Transverse colon (tissue), 4 donors: ENCODE data around the gene MAK. TPM values are rescaled to one million over a fixed set of nuclear protein-coding genes. Genes with fewer than 3 reads are reported as not detected.

Experiments
- DNase-seq: peaks from one replicate; pipeline ENCODE4 v3.0.0-alpha.2; 2019
- H3K27ac ChIP-seq, 4 donors: fragments of 200-600 bp; sonication (generic); 2 replicates each; pipeline ENCODE4 v1.5.1; 2016 to 2018; ENCODE audit warnings: inconsistent platforms in 4 of 4
- H3K27me3 ChIP-seq: fragments of 200-600 bp; sonication (generic); 2 replicates; pipeline ENCODE4 v1.5.1; 2017; ENCODE audit warnings: inconsistent platforms
- H3K36me3 ChIP-seq, 4 donors: fragments of 200-600 bp; sonication (generic); 2 replicates each; pipeline ENCODE4 v1.5.1; 2017 to 2019; ENCODE audit warnings: inconsistent platforms in 4 of 4
- H3K4me1 ChIP-seq, 4 donors: fragments of 200-600 bp; sonication (generic); 2 replicates each; pipeline ENCODE4 v1.5.1; 2017 to 2020; ENCODE audit warnings: inconsistent platforms in 4 of 4
- H3K4me3 ChIP-seq, 4 donors: fragments of 200-600 bp; sonication (generic); 1 replicate in 1 of 4; 2 replicates in 3 of 4; pipeline versions ENCODE4 v1.5.1 to v1.6.1; 2017 to 2019; ENCODE audit warnings: inconsistent platforms in 4 of 4
- H3K9me3 ChIP-seq, 2 donors: fragments of 200-600 bp; sonication (generic); 2 replicates each; pipeline ENCODE4 v1.5.1; 2017 to 2019; ENCODE audit warnings: inconsistent platforms in 2 of 2
- CTCF ChIP-seq, 5 experiments: fragments of 200-600 bp in 3 of 5; fragments of 450-650 bp in 2 of 5; sonication (generic) in 3 of 5; IDR thresholded peaks; 1 replicate in 2 of 5; 2 replicates in 3 of 5; pipeline ENCODE4 v1.5.1; 2016 to 2017; ENCODE audit warnings: antibody characterized with exemption in 5 of 5, inconsistent platforms in 3 of 5, mild to moderate bottlenecking in 2 of 5, moderate library complexity in 1 of 5
- EP300 ChIP-seq: sonication (generic); formaldehyde crosslinking; IDR thresholded peaks from one replicate; pipeline ENCODE4 v1.6.1; 2017; ENCODE audit warnings: antibody characterized with exemption, low read depth
- POLR2A ChIP-seq: fragments of 450-650 bp; IDR thresholded peaks from one replicate; pipeline ENCODE4 v1.6.1; 2016; ENCODE audit warnings: antibody characterized with exemption, mild to moderate bottlenecking, moderate library complexity
- POLR2AphosphoS5 ChIP-seq, 3 donors: sonication (generic); formaldehyde crosslinking; IDR thresholded peaks; one replicate each; pipeline ENCODE4 v1.6.1; 2016; ENCODE audit warnings: antibody characterized with exemption in 3 of 3
- WGBS, 2 donors: methylation state at CpG; one replicate each; pipeline ENCODE4 v1.1.5; 2018; ENCODE audit warnings: low coverage in 1 of 2; 5-methylcytosine and 5-hydroxymethylcytosine counted together
- in situ Hi-C, 4 donors: fragments of 200-750 bp; cut with MboI; loops; one replicate each; pipeline versions ENCODE4 v1.15.0 to v1.15.1; 2017; ENCODE audit warnings: low sequenced_read_pairs in 3 of 4, low pct_ligation_motif_present in 1 of 4, low pct_unique_long_range_greater_than_20kb in 1 of 4
- intact Hi-C: fragments of 100-400 bp; cut with DNase I; formaldehyde crosslinking; loops from one replicate; pipeline ENCODE4 v1.15.1; 2023; ENCODE audit warnings: low total_unique reads
- total RNA-seq, 4 donors: library from RNA; depleted of rRNA; stranded (reverse); fragments of >200 nt; gene quantifications; one replicate each; pipeline ENCODE4 v1.1.0, GENCODE V29; 2016

The MAK gene
- total RNA-seq, 4 donors from 2014 or later: not detected

- intact Hi-C loops: no loop called here
- WGBS, 2 donors: 90 to 91% methylated on average over 2 of the region's 2 CpGs
- Histone ChIP-seq H3K27ac (no peak overlapping the region), H3K9me3 (no peaks in the 10 kb centered on the region), H3K4me1 (no peaks in the 10 kb centered on the region), H3K27me3 (no peaks in the 10 kb centered on the region), H3K36me3 (no peaks in the 10 kb centered on the region), H3K4me3 (no peak overlapping the region)
- DNase-seq: no peak
- in situ Hi-C loops: no loop called here
- TF ChIP-seq CTCF (IDR thresholded peaks at IDR 0.05) (no peak), POLR2A (no peak), EP300 (no peak)
These were observed 101.6 kb downstream of the MAK start for GRCh38 chr6:10736731-10737130.

GRCh38 chr6:10733863-10734262, 104.5 kb downstream of the MAK start:
- Histone ChIP-seq H3K4me3 (no peak overlapping the region), H3K27me3 (no peaks in the 10 kb centered on the region), H3K27ac (no peak overlapping the region), H3K9me3 (no peaks in the 10 kb centered on the region), H3K36me3 (peaks cover 0 to 22% (median 5%) of the 10 kb centered on the region in 4 donors), H3K4me1 (no peaks in the 10 kb centered on the region)
- TF ChIP-seq POLR2AphosphoS5 (IDR thresholded peaks at IDR 0.05): no peak
- no peak for TF ChIP-seq CTCF (IDR thresholded peaks at IDR 0.05)
- TF ChIP-seq EP300: no peak
- TF ChIP-seq POLR2A: no peak
- intact Hi-C loops: no loop called here
- no peak for DNase-seq
- WGBS, 2 donors: 90% methylated on average over 3 of the region's 3 CpGs; no CpG with 5 or more reads in 1 of the 2 donors
- in situ Hi-C loops: no loop called here

GRCh38 chr6:10733151-10733715, 105.1 kb downstream of the MAK start:
- DNase-seq: no peak
- in situ Hi-C loops: no loop called here

GRCh38 chr6:10730254-10730653, 108.1 kb downstream of the MAK start:
- in situ Hi-C loops: no loop called here
- peaks cover 0 to 25% (median 5%) of the 10 kb centered on the region in 4 donors for H3K36me3 ChIP-seq

More at GRCh38 chr6:10733151-10733715, 105.1 kb downstream of the MAK start:
- H3K4me3 ChIP-seq: no peak overlapping the region
- TF ChIP-seq EP300 (no peak), POLR2A (no peak), CTCF (IDR thresholded peaks at IDR 0.05) (no peak), POLR2AphosphoS5 (IDR thresholded peaks at IDR 0.05) (no peak)
- H3K27me3 ChIP-seq: no peaks in the 10 kb centered on the region
- H3K27ac ChIP-seq: no peak overlapping the region
- H3K36me3 ChIP-seq: peaks cover 0 to 25% (median 5%) of the 10 kb centered on the region in 4 donors
- intact Hi-C loops: no loop called here
- no peaks in the 10 kb centered on the region for H3K9me3 ChIP-seq
- H3K4me1 ChIP-seq: no peaks in the 10 kb centered on the region
- 93% methylated on average over 17 of the region's 17 CpGs; no CpG with 5 or more reads in 1 of the 2 donors for WGBS, 2 donors

More at GRCh38 chr6:10730254-10730653, 108.1 kb downstream of the MAK start:
- Histone ChIP-seq H3K4me1 (no peaks in the 10 kb centered on the region), H3K4me3 (no peak overlapping the region), H3K9me3 (no peaks in the 10 kb centered on the region), H3K27me3 (no peaks in the 10 kb centered on the region), H3K27ac (no peak overlapping the region)
- intact Hi-C loops: no loop called here
- WGBS, 2 donors: 77 to 80% methylated on average over 2 to 3 of the region's 3 CpGs
- TF ChIP-seq EP300 (no peak), POLR2A (no peak), CTCF (IDR thresholded peaks at IDR 0.05) (no peak), POLR2AphosphoS5 (IDR thresholded peaks at IDR 0.05) (no peak)
- DNase-seq: no peak
